HepG2 (cell line): ENCODE data around the gene SYCP2L. TPM values are rescaled to one million over a fixed set of nuclear protein-coding genes. Genes with fewer than 3 reads are reported as not detected.

Experiments
- ATAC-seq: fragments of 200-7000 bp; cut with Tn5 transposase; 3 replicates; pipeline ENCODE4 v1.9.1; 2020; ENCODE audit warnings: mild to moderate bottlenecking, moderate library complexity
- BruUV-seq: library from RNA; stranded (reverse); fragments of 400-500 nt; replicated peaks from 2 replicates; lab custom pipeline; 2021; lab: Mats Ljungman, UMichigan
- CTCF ChIA-PET: fragments of 300-600 bp; formaldehyde crosslinking; extraction: SDS; loops from one replicate; lab custom pipeline; 2021; ENCODE audit warnings: low total read pairs, inconsistent platforms, low intra/inter-chr PET ratio; lab: Yijun Ruan, JAX
- POLR2A ChIA-PET: fragments of 350-600 bp; sonication (Branson Sonifier 250); formaldehyde crosslinking; loops from one replicate; lab custom pipeline; 2020; ENCODE audit warnings: antibody characterized with exemption, inconsistent platforms; lab: Yijun Ruan, JAX
- DNase-seq: peaks from one replicate; pipeline ENCODE4 v3.0.0-alpha.2; 2015; ENCODE audit warnings: low spot score
- FAIRE-seq: peaks from 3 replicates; lab custom pipeline; 2011; peaks lifted over from hg19 to GRCh38; lab: Jason Lieb, UNC
- H2AFZ ChIP-seq: one replicate; pipeline ENCODE4 v1.6.1; 2011; ENCODE audit warnings: low read length, inconsistent platforms
- H3K27ac ChIP-seq: fragments of 300-600 bp; 3 replicates; pipeline ENCODE4 v1.8.0; 2011; ENCODE audit warnings: mixed run types, mild to moderate bottlenecking, mixed read lengths, low read length, inconsistent platforms; ENCODE audit not compliant: insufficient read depth; ENCODE audit errors: extremely low read length
- H3K27me3 ChIP-seq, 2 experiments: fragments of 200-600 bp in 1 of 2; 2 replicates in 1 of 2; 3 replicates in 1 of 2; pipeline versions ENCODE4 v1.6.0 to v1.8.0; 2011; ENCODE audit warnings: low read length in 2 of 2, mild to moderate bottlenecking in 2 of 2, moderate library complexity in 2 of 2, inconsistent platforms in 1 of 2; ENCODE audit not compliant: insufficient read depth in 2 of 2, control insufficient read depth in 1 of 2
- H3K36me3 ChIP-seq, 2 experiments: fragments of 200-600 bp in 1 of 2; replicated peaks in 1 of 2; 2 replicates in 1 of 2; 3 replicates in 1 of 2; pipeline versions ENCODE4 v1.5.1 to v1.8.0; 2011; ENCODE audit warnings: low read length in 2 of 2, inconsistent platforms in 1 of 2; ENCODE audit not compliant: insufficient read depth in 2 of 2, control insufficient read depth in 1 of 2
- H3K4me1 ChIP-seq: 2 replicates; pipeline ENCODE4 v1.5.1; 2012; ENCODE audit warnings: low read length, inconsistent platforms; ENCODE audit not compliant: insufficient read depth
- H3K4me2 ChIP-seq: 2 replicates; pipeline ENCODE4 v1.6.0; 2011; ENCODE audit warnings: low read depth, low read length, inconsistent platforms
- H3K4me3 ChIP-seq, 3 experiments: fragments of 200-600 bp in 1 of 3; sonication (generic), shearing (Covaris generic) in 1 of 3; replicated peaks in 1 of 3; 2 replicates each; pipeline ENCODE4 v1.5.1; 2011 to 2016; ENCODE audit warnings: low read length in 3 of 3, inconsistent platforms in 2 of 3, low read depth in 2 of 3, mild to moderate bottlenecking in 2 of 3, control low read depth in 1 of 3, mixed read lengths in 1 of 3; ENCODE audit not compliant: insufficient read depth in 1 of 3
- H3K79me2 ChIP-seq: one replicate; pipeline ENCODE4 v1.6.1; 2011; ENCODE audit warnings: low read length, inconsistent platforms; ENCODE audit not compliant: insufficient read depth
- H3K9ac ChIP-seq: 2 replicates; pipeline ENCODE4 v1.6.0; 2011; ENCODE audit warnings: mild to moderate bottlenecking, low read depth, low read length, inconsistent platforms; ENCODE audit not compliant: insufficient read depth
- H3K9me3 ChIP-seq: 2 replicates; pipeline ENCODE4 v1.5.1; 2012; ENCODE audit warnings: mild to moderate bottlenecking, low read length
- H4K20me1 ChIP-seq: 2 replicates; pipeline ENCODE4 v1.6.0; 2011; ENCODE audit warnings: inconsistent platforms, mild to moderate bottlenecking, low read length, moderate library complexity; ENCODE audit not compliant: insufficient read depth
- BRD4 ChIP-seq: sonication (generic); formaldehyde crosslinking; IDR thresholded peaks from 2 replicates; pipeline ENCODE4 v1.4.0; 2020; ENCODE audit warnings: missing genetic modification reagents
- DNMT1 ChIP-seq: sonication (generic); formaldehyde crosslinking; IDR thresholded peaks from 2 replicates; pipeline ENCODE4 v1.5.1; 2020; ENCODE audit warnings: mild to moderate bottlenecking, missing genetic modification reagents
- GLI4 ChIP-seq: sonication (generic); formaldehyde crosslinking; IDR thresholded peaks from 2 replicates; pipeline ENCODE4 v1.5.1; 2020; ENCODE audit warnings: missing genetic modification reagents, mild to moderate bottlenecking, moderate library complexity, borderline replicate concordance
- IRF2 ChIP-seq: IDR thresholded peaks from 2 replicates; pipeline ENCODE4 v1.6.1; 2018; ENCODE audit warnings: missing genetic modification reagents, missing compliant biosample characterization
- MLX ChIP-seq: IDR thresholded peaks from 2 replicates; pipeline ENCODE4 v1.6.1; 2016
- RCOR2 ChIP-seq: IDR thresholded peaks from 2 replicates; pipeline ENCODE4 v1.6.1; 2016; ENCODE audit warnings: missing biosample characterization, missing genetic modification reagents
- SMAD1 ChIP-seq: sonication (generic); formaldehyde crosslinking; IDR thresholded peaks from 2 replicates; pipeline ENCODE4 v1.4.0; 2020; ENCODE audit warnings: missing genetic modification reagents, low read depth, mild to moderate bottlenecking, borderline replicate concordance
- SSRP1 ChIP-seq: IDR thresholded peaks from 2 replicates; pipeline ENCODE4 v1.6.1; 2016; ENCODE audit warnings: control low read depth
- TAF1 ChIP-seq: sonication (generic); formaldehyde crosslinking; IDR thresholded peaks from 2 replicates; pipeline ENCODE4 v1.4.0; 2020; ENCODE audit warnings: missing genetic modification reagents
- TMF1 ChIP-seq: sonication (generic); formaldehyde crosslinking; IDR thresholded peaks from 2 replicates; pipeline ENCODE4 v1.8.1; 2022; ENCODE audit warnings: low read depth, missing genetic modification reagents
- ZNF136 ChIP-seq: sonication (generic); formaldehyde crosslinking; IDR thresholded peaks from 2 replicates; pipeline ENCODE4 v1.8.1; 2022; ENCODE audit warnings: low read depth, mild to moderate bottlenecking, moderate library complexity, missing genetic modification reagents
- ZNF616 ChIP-seq: sonication (generic); formaldehyde crosslinking; IDR thresholded peaks from 2 replicates; pipeline ENCODE4 v1.5.0; 2020; ENCODE audit warnings: low read depth, mild to moderate bottlenecking, missing genetic modification reagents
- ZNF7 ChIP-seq: IDR thresholded peaks from 2 replicates; pipeline ENCODE4 v1.6.1; 2016; ENCODE audit warnings: missing biosample characterization, missing genetic modification reagents
- WGBS: methylation state at CpG from one replicate; pipeline ENCODE4 v1.1.6; 2017; ENCODE audit warnings: low lambda C conversion rate; 5-methylcytosine and 5-hydroxymethylcytosine counted together
- in situ Hi-C: cut with HindIII; loops from 2 replicates; pipeline ENCODE4 v1.10.0; 2017; ENCODE audit warnings: low pct_unique_long_range_greater_than_20kb; ENCODE audit not compliant: extremely low pct_ligation_motif_present
- intact Hi-C: fragments of 100-400 bp; cut with micrococcal nuclease; formaldehyde crosslinking; loops from one replicate; pipeline ENCODE4 v1.10.0; 2022; ENCODE audit not compliant: unreplicated experiment
- polyA plus RNA-seq, 8 experiments: library from polyadenylated mRNA; depleted of rRNA in 3 of 8; stranded (reverse) in 7 of 8; unstranded in 1 of 8; fragments of >200 nt; fragmentation: Illumina TruSeq in 4 of 8; extraction: Trizol in 4 of 8; gene quantifications; 2 replicates each; pipeline versions ENCODE4 v1.2.1 to v1.2.3, GENCODE V29; 2011 to 2016; ENCODE audit warnings: low read depth in 4 of 8, missing spikeins in 1 of 8, mixed read lengths in 1 of 8; ENCODE audit not compliant: insufficient read depth in 1 of 8
- total RNA-seq, 5 experiments: library from RNA; depleted of rRNA; stranded (reverse); fragments of >200 nt; fragmentation: Illumina TruSeq; extraction: Trizol; gene quantifications; 2 replicates each; pipeline ENCODE4 v1.2.3, GENCODE V29; 2016; ENCODE audit warnings: low read depth in 1 of 5
- TF ChIP-seq, protein P1 (sequence below): sonication (generic); formaldehyde crosslinking; IDR thresholded peaks from one replicate; pipeline ENCODE4 v1.5.1; 2020; ENCODE audit warnings: mild to moderate bottlenecking, missing genetic modification reagents; ENCODE audit errors: not compliant biosample characterization
- TF ChIP-seq, protein P2 (sequence below): sonication (generic); formaldehyde crosslinking; IDR thresholded peaks from 2 replicates; pipeline ENCODE4 v1.4.0; 2020; ENCODE audit warnings: missing genetic modification reagents
- TF ChIP-seq, protein P3 (sequence below): sonication (generic); formaldehyde crosslinking; IDR thresholded peaks from 2 replicates; pipeline ENCODE4 v1.4.0; 2020; ENCODE audit warnings: mild to moderate bottlenecking, missing genetic modification reagents

The SYCP2L gene
- total and polyA plus RNA-seq, 2 of the 13 experiments (the other 11 are each of a cell fraction or from before 2014, with no cell fraction given): 0.22 to 0.54 TPM

GRCh38 chr6:10957414-10957886 lies 70.6 kb downstream of the SYCP2L start:
- in situ Hi-C loops (loop anchor here (5.0 to 10.0 kb wide), 3 partner anchors 55 to 537 kb away; partner anchors contain the start of gene ELOVL2), intact Hi-C loops (loop anchor here (1.0 to 10.0 kb wide), 3 partner anchors 55 to 277 kb away; partner anchors contain the start of gene NEDD9)
- BruUV-seq: no TSS peak
- H3K4me3 ChIP-seq: no peak overlapping the region; a peak in 1 of 6 replicates
- H3K9me3 ChIP-seq: no peaks in the 10 kb centered on the region
- H4K20me1 ChIP-seq: no peaks in the 10 kb centered on the region
- FAIRE-seq: peak; percentile 72
- POLR2A ChIA-PET: interaction anchor here (0.7 to 2.1 kb wide), 7 partner anchors 24 to 85 kb away, joined by 3 to 17 read pairs (median 6); no protein-coding TSS in a partner anchor
- H3K4me2 ChIP-seq: peak overlapping the region; percentile 59
- 5% methylated on average over 6 of the region's 6 CpGs for WGBS
- H3K36me3 ChIP-seq: no peaks in the 10 kb centered on the region
- peaks cover 74% of the 10 kb centered on the region for H3K4me1 ChIP-seq
- no peak overlapping the region for H3K9ac ChIP-seq
- no peaks in the 10 kb centered on the region for H3K27me3 ChIP-seq
- no peaks in the 10 kb centered on the region for H3K79me2 ChIP-seq
- H3K27ac ChIP-seq: peak overlapping the region; percentile 55
- CTCF ChIA-PET: interaction anchor here (1.2 to 10.6 kb wide), 2 partner anchors 53 to 88 kb away, joined by 4 to 309 read pairs; partner anchors contain the start of gene ELOVL2
- DNase-seq: peak; percentile 94
- ATAC-seq: peak; percentile 88
- H2AFZ ChIP-seq: no peak overlapping the region
- TF ChIP-seq ZNF7 (no peak), SSRP1 (CRISPR knock-in tag) (0 out of 2 replicates have a peak, but pooled peaks have one; percentile 27), MLX (CRISPR knock-in tag) (peak; percentile 67), RCOR2 (peak; percentile 94), TMF1 (CRISPR knock-in tag) (no peak), TAF1 (CRISPR knock-in tag) (no peak), IRF2 (CRISPR knock-in tag) (peak; percentile 62; the same call in 1 of the 2 replicates), ZNF616 (0 out of 2 replicates have a peak, but pooled peaks have one; percentile 31), ZNF136 (peak; percentile 63; the same call in 1 of the 2 replicates), BRD4 (CRISPR knock-in tag) (no peak), DNMT1 (CRISPR knock-in tag) (no peak), SMAD1 (CRISPR knock-in tag) (no peak), GLI4 (no peak)
- TF ChIP-seq, protein P1, sequence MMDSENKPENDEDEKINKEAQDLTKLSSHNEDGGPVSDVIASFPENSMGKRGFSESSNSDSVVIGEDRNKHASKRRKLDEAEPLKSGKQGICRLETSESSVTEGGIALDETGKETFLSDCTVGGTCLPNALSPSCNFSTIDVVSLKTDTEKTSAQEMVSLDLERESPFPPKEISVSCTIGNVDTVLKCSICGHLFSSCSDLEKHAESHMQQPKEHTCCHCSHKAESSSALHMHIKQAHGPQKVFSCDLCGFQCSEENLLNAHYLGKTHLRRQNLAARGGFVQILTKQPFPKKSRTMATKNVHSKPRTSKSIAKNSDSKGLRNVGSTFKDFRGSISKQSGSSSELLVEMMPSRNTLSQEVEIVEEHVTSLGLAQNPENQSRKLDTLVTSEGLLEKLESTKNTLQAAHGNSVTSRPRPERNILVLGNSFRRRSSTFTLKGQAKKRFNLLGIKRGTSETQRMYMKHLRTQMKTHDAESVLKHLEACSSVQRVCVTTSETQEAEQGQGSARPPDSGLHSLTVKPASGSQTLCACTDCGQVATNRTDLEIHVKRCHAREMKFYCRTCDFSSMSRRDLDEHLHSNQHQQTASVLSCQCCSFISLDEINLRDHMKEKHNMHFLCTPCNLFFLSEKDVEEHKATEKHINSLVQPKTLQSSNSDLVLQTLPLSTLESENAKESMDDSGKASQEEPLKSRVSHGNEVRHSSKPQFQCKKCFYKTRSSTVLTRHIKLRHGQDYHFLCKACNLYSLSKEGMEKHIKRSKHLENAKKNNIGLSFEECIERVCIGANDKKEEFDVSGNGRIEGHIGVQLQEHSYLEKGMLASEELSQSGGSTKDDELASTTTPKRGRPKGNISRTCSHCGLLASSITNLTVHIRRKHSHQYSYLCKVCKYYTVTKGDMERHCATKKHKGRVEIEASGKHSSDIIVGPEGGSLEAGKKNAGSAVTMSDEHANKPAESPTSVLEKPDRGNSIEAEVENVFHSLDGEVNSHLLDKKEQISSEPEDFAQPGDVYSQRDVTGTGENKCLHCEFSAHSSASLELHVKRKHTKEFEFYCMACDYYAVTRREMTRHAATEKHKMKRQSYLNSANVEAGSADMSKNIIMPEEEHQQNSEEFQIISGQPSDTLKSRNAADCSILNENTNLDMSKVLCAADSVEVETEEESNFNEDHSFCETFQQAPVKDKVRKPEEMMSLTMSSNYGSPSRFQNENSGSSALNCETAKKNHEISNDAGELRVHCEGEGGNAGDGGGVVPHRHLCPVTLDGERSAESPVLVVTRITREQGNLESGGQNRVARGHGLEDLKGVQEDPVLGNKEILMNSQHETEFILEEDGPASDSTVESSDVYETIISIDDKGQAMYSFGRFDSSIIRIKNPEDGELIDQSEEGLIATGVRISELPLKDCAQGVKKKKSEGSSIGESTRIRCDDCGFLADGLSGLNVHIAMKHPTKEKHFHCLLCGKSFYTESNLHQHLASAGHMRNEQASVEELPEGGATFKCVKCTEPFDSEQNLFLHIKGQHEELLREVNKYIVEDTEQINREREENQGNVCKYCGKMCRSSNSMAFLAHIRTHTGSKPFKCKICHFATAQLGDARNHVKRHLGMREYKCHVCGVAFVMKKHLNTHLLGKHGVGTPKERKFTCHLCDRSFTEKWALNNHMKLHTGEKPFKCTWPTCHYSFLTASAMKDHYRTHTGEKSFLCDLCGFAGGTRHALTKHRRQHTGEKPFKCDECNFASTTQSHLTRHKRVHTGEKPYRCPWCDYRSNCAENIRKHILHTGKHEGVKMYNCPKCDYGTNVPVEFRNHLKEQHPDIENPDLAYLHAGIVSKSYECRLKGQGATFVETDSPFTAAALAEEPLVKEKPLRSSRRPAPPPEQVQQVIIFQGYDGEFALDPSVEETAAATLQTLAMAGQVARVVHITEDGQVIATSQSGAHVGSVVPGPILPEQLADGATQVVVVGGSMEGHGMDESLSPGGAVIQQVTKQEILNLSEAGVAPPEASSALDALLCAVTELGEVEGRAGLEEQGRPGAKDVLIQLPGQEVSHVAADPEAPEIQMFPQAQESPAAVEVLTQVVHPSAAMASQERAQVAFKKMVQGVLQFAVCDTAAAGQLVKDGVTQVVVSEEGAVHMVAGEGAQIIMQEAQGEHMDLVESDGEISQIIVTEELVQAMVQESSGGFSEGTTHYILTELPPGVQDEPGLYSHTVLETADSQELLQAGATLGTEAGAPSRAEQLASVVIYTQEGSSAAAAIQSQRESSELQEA (CRISPR knock-in tag): no peak
- TF ChIP-seq, protein P2, sequence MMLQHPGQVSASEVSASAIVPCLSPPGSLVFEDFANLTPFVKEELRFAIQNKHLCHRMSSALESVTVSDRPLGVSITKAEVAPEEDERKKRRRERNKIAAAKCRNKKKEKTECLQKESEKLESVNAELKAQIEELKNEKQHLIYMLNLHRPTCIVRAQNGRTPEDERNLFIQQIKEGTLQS (CRISPR knock-in tag): no peak; the same call in 1 of the 2 replicates
- TF ChIP-seq, protein P3, sequence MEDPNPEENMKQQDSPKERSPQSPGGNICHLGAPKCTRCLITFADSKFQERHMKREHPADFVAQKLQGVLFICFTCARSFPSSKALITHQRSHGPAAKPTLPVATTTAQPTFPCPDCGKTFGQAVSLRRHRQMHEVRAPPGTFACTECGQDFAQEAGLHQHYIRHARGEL (CRISPR knock-in tag): no peak
